Measurements from ENCODE around the gene MSRB1. TPM values are rescaled to one million over a fixed set of nuclear protein-coding genes. Genes with fewer than 3 reads are reported as not detected.

The MSRB1 gene
- 18.8 TPM for polyA plus RNA-seq (2013, experiment 1 of 2)
- polyA plus RNA-seq (2013, experiment 2 of 2), result 17.3 TPM

GRCh38 chr16:1942810-1943726 is at the start of gene MSRB1:
TSS of gene MSRB1 (minus strand) at chr16:1943199. CDS start at chr16:1943156, 43 bp downstream.
- Histone ChIP-seq H3K14ac (ENCODE audit: low read length) (peak within 1 kb of the TSS; percentile 84), H3K36me3 (replicated peaks in 1 of 2; ENCODE audit: control insufficient read depth in 2 of 2, insufficient read depth in 2 of 2, low read length in 2 of 2) (peaks cover 12 to 22% of the 10 kb centered on the region in 2 donors), H2BK5ac (ENCODE audit: low read length) (no peak within 1 kb of the TSS), H2BK120ac (ENCODE audit: low read depth, low read length) (no peak within 1 kb of the TSS), H3K9me3 (replicated peaks in 1 of 2; ENCODE audit: control insufficient read depth in 2 of 2, insufficient read depth in 1 of 2, low read depth in 1 of 2, low read length in 2 of 2) (no peaks in the 10 kb centered on the region), H3K4me1 (ENCODE audit: control insufficient read depth in 2 of 2, insufficient read depth in 1 of 2, low read depth in 1 of 2, low read length in 2 of 2) (peaks cover 6 to 9% of the 10 kb centered on the region in 2 donors), H3K4me2 (ENCODE audit: insufficient read depth, low read length, poor library complexity, severe bottlenecking) (peak within 1 kb of the TSS; percentile 78), H2AFZ (ENCODE audit: low read length) (peak within 1 kb of the TSS; percentile 91), H2AK5ac (ENCODE audit: low read depth, low read length) (peak within 1 kb of the TSS; percentile 96), H4K91ac (ENCODE audit: low read depth, low read length, poor library complexity) (no peak within 1 kb of the TSS), H3K79me1 (ENCODE audit: low read depth, low read length) (no peaks in the 10 kb centered on the region), H3K18ac (ENCODE audit: low read length) (peak within 1 kb of the TSS; percentile 94), H3K9ac (ENCODE audit: low read depth, low read length, poor library complexity) (peak within 1 kb of the TSS; percentile 96), H3K27ac (replicated peaks; ENCODE audit: low read length) (no peak within 1 kb of the TSS), H2BK12ac (ENCODE audit: low read length) (no peak within 1 kb of the TSS), H3K27me3 (ENCODE audit: control insufficient read depth in 3 of 3, insufficient read depth in 3 of 3, low read depth in 1 of 3, low read length in 3 of 3) (peaks cover 0 to 7% (median 0%) of the 10 kb centered on the region in 3 experiments), H3K23ac (ENCODE audit: low read depth, low read length, poor library complexity) (peak within 1 kb of the TSS; percentile 100), H4K8ac (ENCODE audit: low read depth, low read length) (peak within 1 kb of the TSS; percentile 86), H3K4ac (ENCODE audit: low read length) (no peak within 1 kb of the TSS), H2BK15ac (ENCODE audit: low read length) (peak within 1 kb of the TSS; percentile 91), H3K4me3 (ENCODE audit: low read length in 2 of 2) (peak within 1 kb of the TSS; percentile 73 to 98)
- WGBS, 2 donors (ENCODE audit: extremely low coverage in 2 of 2, insufficient read length in 2 of 2, insufficient replicate concordance in 1 of 2), result no CpG with 5 or more reads among the region's 77 CpGs
- DNase-seq (ENCODE audit: low spot score), result peak; percentile 99

GRCh38 chr16:1991948-1992703 is 49.1 kb upstream of the MSRB1 start:
- Histone ChIP-seq H2AFZ (ENCODE audit: low read length) (peak overlapping the region; percentile 81), H2BK15ac (ENCODE audit: low read length) (peak overlapping the region; percentile 98), H2AK5ac (ENCODE audit: low read depth, low read length) (peak overlapping the region; percentile 98), H3K18ac (ENCODE audit: low read length) (peak overlapping the region; percentile 99), H3K9me3 (replicated peaks in 1 of 2; ENCODE audit: control insufficient read depth in 2 of 2, insufficient read depth in 1 of 2, low read depth in 1 of 2, low read length in 2 of 2) (peaks cover 0 to 4% of the 10 kb centered on the region in 2 donors), H3K9ac (ENCODE audit: low read depth, low read length, poor library complexity) (peak overlapping the region; percentile 88), H3K27me3 (ENCODE audit: control insufficient read depth in 3 of 3, insufficient read depth in 3 of 3, low read depth in 1 of 3, low read length in 3 of 3) (peaks cover 18 to 37% (median 34%) of the 10 kb centered on the region in 3 experiments), H4K8ac (ENCODE audit: low read depth, low read length) (peak overlapping the region; percentile 65), H3K23ac (ENCODE audit: low read depth, low read length, poor library complexity) (peak overlapping the region; percentile 99), H3K27ac (replicated peaks; ENCODE audit: low read length) (no peak overlapping the region), H2BK5ac (ENCODE audit: low read length) (peak overlapping the region; percentile 39), H2BK120ac (ENCODE audit: low read depth, low read length) (peak overlapping the region; percentile 75), H2BK12ac (ENCODE audit: low read length) (peak overlapping the region; percentile 98), H3K4me2 (ENCODE audit: insufficient read depth, low read length, poor library complexity, severe bottlenecking) (peak overlapping the region; percentile 77), H3K4ac (ENCODE audit: low read length) (peak overlapping the region; percentile 93), H3K14ac (ENCODE audit: low read length) (peak overlapping the region; percentile 94), H3K4me3 (ENCODE audit: low read length in 2 of 2) (peak overlapping the region; percentile 33 to 76), H3K36me3 (replicated peaks in 1 of 2; ENCODE audit: control insufficient read depth in 2 of 2, insufficient read depth in 2 of 2, low read length in 2 of 2) (peaks cover 5 to 13% of the 10 kb centered on the region in 2 donors), H3K4me1 (ENCODE audit: control insufficient read depth in 2 of 2, insufficient read depth in 1 of 2, low read depth in 1 of 2, low read length in 2 of 2) (peaks cover 12 to 18% of the 10 kb centered on the region in 2 donors), H3K79me1 (ENCODE audit: low read depth, low read length) (peaks cover 4% of the 10 kb centered on the region), H4K91ac (ENCODE audit: low read depth, low read length, poor library complexity) (peak overlapping the region; percentile 85)
- DNase-seq (ENCODE audit: low spot score), result peak; percentile 92
- no CpG with 5 or more reads among the region's 96 CpGs for WGBS, 2 donors (ENCODE audit: extremely low coverage in 2 of 2, insufficient read length in 2 of 2, insufficient replicate concordance in 1 of 2)

GRCh38 chr16:1991588-1991947 is 48.6 kb upstream of the MSRB1 start:
- Histone ChIP-seq H2BK5ac (ENCODE audit: low read length) (no peak overlapping the region), H3K79me1 (ENCODE audit: low read depth, low read length) (peaks cover 4% of the 10 kb centered on the region), H3K36me3 (replicated peaks in 1 of 2; ENCODE audit: control insufficient read depth in 2 of 2, insufficient read depth in 2 of 2, low read length in 2 of 2) (peaks cover 8 to 13% of the 10 kb centered on the region in 2 donors), H3K4me2 (ENCODE audit: insufficient read depth, low read length, poor library complexity, severe bottlenecking) (peak overlapping the region; percentile 77), H3K4ac (ENCODE audit: low read length) (no peak overlapping the region), H2AK5ac (ENCODE audit: low read depth, low read length) (peak overlapping the region; percentile 75), H3K9me3 (replicated peaks in 1 of 2; ENCODE audit: control insufficient read depth in 2 of 2, insufficient read depth in 1 of 2, low read depth in 1 of 2, low read length in 2 of 2) (peaks cover 0 to 4% of the 10 kb centered on the region in 2 donors), H3K27me3 (ENCODE audit: control insufficient read depth in 3 of 3, insufficient read depth in 3 of 3, low read depth in 1 of 3, low read length in 3 of 3) (peaks cover 18 to 37% (median 34%) of the 10 kb centered on the region in 3 experiments), H3K18ac (ENCODE audit: low read length) (peak overlapping the region; percentile 92), H4K8ac (ENCODE audit: low read depth, low read length) (no peak overlapping the region), H3K4me1 (ENCODE audit: control insufficient read depth in 2 of 2, insufficient read depth in 1 of 2, low read depth in 1 of 2, low read length in 2 of 2) (peaks cover 12 to 18% of the 10 kb centered on the region in 2 donors), H2BK120ac (ENCODE audit: low read depth, low read length) (no peak overlapping the region), H2BK15ac (ENCODE audit: low read length) (peak overlapping the region; percentile 75), H3K23ac (ENCODE audit: low read depth, low read length, poor library complexity) (peak overlapping the region; percentile 96), H3K9ac (ENCODE audit: low read depth, low read length, poor library complexity) (peak overlapping the region; percentile 86), H3K27ac (replicated peaks; ENCODE audit: low read length) (no peak overlapping the region), H2AFZ (ENCODE audit: low read length) (peak overlapping the region; percentile 81), H4K91ac (ENCODE audit: low read depth, low read length, poor library complexity) (no peak overlapping the region), H3K4me3 (ENCODE audit: low read length in 2 of 2) (peak overlapping the region; percentile 33 to 74), H3K14ac (ENCODE audit: low read length) (no peak overlapping the region), H2BK12ac (ENCODE audit: low read length) (peak overlapping the region; percentile 73)
- no CpG with 5 or more reads among the region's 22 CpGs for WGBS, 2 donors (ENCODE audit: extremely low coverage in 2 of 2, insufficient read length in 2 of 2, insufficient replicate concordance in 1 of 2)
- DNase-seq (ENCODE audit: low spot score), result no peak
